Endothelial cell of umbilical vein (primary cell): Measurements from ENCODE around the gene TBL1Y.
"Not testable (repeated sequence)": the region's sequence is repeated elsewhere in the genome, so short reads cannot be mapped to it uniquely, and the experiment has no call there.

ENCODE experiments used
- GATA2 ChIP-seq: IDR thresholded peaks from 2 replicates; pipeline ENCODE4 v1.7.0; 2011; ENCODE audit warnings: low read depth, mild to moderate bottlenecking, moderate library complexity, mixed read lengths, low read length; ENCODE audit not compliant: insufficient read length, insufficient read depth
- JUN ChIP-seq: IDR thresholded peaks from 2 replicates; pipeline ENCODE4 v1.6.1; 2011; ENCODE audit warnings: borderline replicate concordance, low read depth; ENCODE audit not compliant: insufficient read length, insufficient read depth
- MAX ChIP-seq: IDR thresholded peaks from 2 replicates; pipeline ENCODE4 v1.6.1; 2011; ENCODE audit not compliant: insufficient read depth, insufficient read length
- MYC ChIP-seq: IDR thresholded peaks from one replicate; pipeline ENCODE4 v1.6.1; 2011; ENCODE audit warnings: mild to moderate bottlenecking, low read depth, low read length
- POLR2AphosphoS5 ChIP-seq: IDR thresholded peaks from 2 replicates; pipeline ENCODE4 v1.6.1; 2012; ENCODE audit warnings: low read depth, mild to moderate bottlenecking, control low read depth, low read length, moderate library complexity; ENCODE audit not compliant: insufficient read depth

- TF ChIP-seq MYC, POLR2AphosphoS5, MAX, GATA2, JUN: not testable (repeated sequence)
Measured at GRCh38 chrY:7052461-7052860, 142.0 kb downstream of the TBL1Y start.
